Epithelial cell of esophagus (primary cell): ENCODE data around the gene GPR33.

Experiments used
- DNase-seq: peaks from one replicate; pipeline ENCODE4 v3.0.0; 2010; ENCODE audit warnings: low read depth
- H3K4me3 ChIP-seq: 2 replicates; pipeline ENCODE4 v1.5.1; 2011; ENCODE audit warnings: mild to moderate bottlenecking, low read length, control low read depth
- CTCF ChIP-seq: IDR thresholded peaks from 2 replicates; pipeline ENCODE4 v1.5.1; 2011; ENCODE audit warnings: low read depth, mild to moderate bottlenecking, low read length, control low read depth, inconsistent platforms; ENCODE audit not compliant: insufficient read depth; ENCODE audit errors: missing control alignments

The GPR33 gene

GRCh38 chr14:31461545-31461944 lies 26.3 kb downstream of the GPR33 start:
- no peak for DNase-seq
- TF ChIP-seq CTCF = no peak
- H3K4me3 ChIP-seq = no peak overlapping the region

GRCh38 chr14:31457665-31458659 lies 29.9 kb downstream of the GPR33 start:
- H3K4me3 ChIP-seq = peak overlapping the region; percentile 87
- no peak for TF ChIP-seq CTCF
- peak; percentile 13 for DNase-seq

- peak within 1 kb of the TSS; percentile 87 for H3K4me3 ChIP-seq
- DNase-seq = peak; percentile 94
- TF ChIP-seq CTCF = no peak
Measured at GRCh38 chr14:31456841-31457664, 30.8 kb downstream of the GPR33 start, which contains the start of gene DTD2. DTD2 (minus strand) TSS chr14:31457506; CDS start chr14:31457393, 113 bp downstream.

GRCh38 chr14:31449971-31450610 lies 37.7 kb downstream of the GPR33 start:
- TF ChIP-seq CTCF = peak; percentile 52
- DNase-seq = peak; percentile 50
- no peak overlapping the region for H3K4me3 ChIP-seq

GRCh38 chr14:31449136-31449535 lies 38.7 kb downstream of the GPR33 start:
- DNase-seq = no peak
- TF ChIP-seq CTCF = no peak
- H3K4me3 ChIP-seq = no peak overlapping the region

- no peak for TF ChIP-seq CTCF
- no peak overlapping the region for H3K4me3 ChIP-seq
- no peak for DNase-seq
Measured at GRCh38 chr14:31445703-31446102, 42.1 kb downstream of the GPR33 start.
